GM18498 (cell line): ENCODE results near the gene MBLAC1.
A peak's percentile ranks its signal among the peaks of the same experiment; 100 is the strongest.

Experiments used
- ATAC-seq: cut with Tn5 transposase; IDR thresholded peaks from one replicate; pipeline ENCODE4 v1.9.1; 2021; ENCODE audit warnings: mild to moderate bottlenecking, moderate library complexity; ENCODE audit not compliant: unreplicated experiment

MBLAC1 gene

GRCh38 chr7:100169147-100169850 lies 42.5 kb downstream of the MBLAC1 start:
- ATAC-seq = no peak

GRCh38 chr7:100170101-100170897 lies 43.5 kb downstream of the MBLAC1 start:
- ATAC-seq = no peak

- ATAC-seq = no peak
Measured at GRCh38 chr7:100171087-100171681, 44.4 kb downstream of the MBLAC1 start.

- no peak for ATAC-seq
Measured at GRCh38 chr7:100171840-100172239, 45.1 kb downstream of the MBLAC1 start.

GRCh38 chr7:100173806-100174495 lies 47.2 kb downstream of the MBLAC1 start:
- ATAC-seq = no peak

- ATAC-seq = no peak
Measured at GRCh38 chr7:100174582-100174981, 47.8 kb downstream of the MBLAC1 start.

GRCh38 chr7:100175296-100175935 lies 48.6 kb downstream of the MBLAC1 start:
- ATAC-seq = no peak

- no peak for ATAC-seq
Measured at GRCh38 chr7:100176096-100177044, 49.6 kb downstream of the MBLAC1 start.

- peak; percentile 82 for ATAC-seq
Measured at GRCh38 chr7:100177045-100178001, 50.6 kb downstream of the MBLAC1 start, which contains the start of the genes GPC2 and STAG3. Gene GPC2, minus strand, starts transcription at chr7:100177381. Its CDS starts 182 bp downstream, at chr7:100177199. Gene STAG3, plus strand, starts transcription at chr7:100177918. Its CDS starts 2,639 bp downstream, at chr7:100180557.
